Erythroblast (primary cell): Measurements from ENCODE around the gene KAT8.

Source experiments
- GATA1 ChIP-seq: IDR thresholded peaks from 2 replicates; pipeline ENCODE4 v1.6.1; 2011; ENCODE audit warnings: low read depth, mild to moderate bottlenecking, control low read depth, low read length, moderate library complexity
- POLR2A ChIP-seq: IDR thresholded peaks from 2 replicates; pipeline ENCODE4 v1.6.1; 2011; ENCODE audit warnings: mild to moderate bottlenecking, low read length

- no peak for TF ChIP-seq POLR2A
- no peak for TF ChIP-seq GATA1
These were observed 36.6 kb upstream of the KAT8 start for GRCh38 chr16:31080756-31081419.
